ENCODE measurements around the gene HRH3.

The HRH3 gene

DNA sequence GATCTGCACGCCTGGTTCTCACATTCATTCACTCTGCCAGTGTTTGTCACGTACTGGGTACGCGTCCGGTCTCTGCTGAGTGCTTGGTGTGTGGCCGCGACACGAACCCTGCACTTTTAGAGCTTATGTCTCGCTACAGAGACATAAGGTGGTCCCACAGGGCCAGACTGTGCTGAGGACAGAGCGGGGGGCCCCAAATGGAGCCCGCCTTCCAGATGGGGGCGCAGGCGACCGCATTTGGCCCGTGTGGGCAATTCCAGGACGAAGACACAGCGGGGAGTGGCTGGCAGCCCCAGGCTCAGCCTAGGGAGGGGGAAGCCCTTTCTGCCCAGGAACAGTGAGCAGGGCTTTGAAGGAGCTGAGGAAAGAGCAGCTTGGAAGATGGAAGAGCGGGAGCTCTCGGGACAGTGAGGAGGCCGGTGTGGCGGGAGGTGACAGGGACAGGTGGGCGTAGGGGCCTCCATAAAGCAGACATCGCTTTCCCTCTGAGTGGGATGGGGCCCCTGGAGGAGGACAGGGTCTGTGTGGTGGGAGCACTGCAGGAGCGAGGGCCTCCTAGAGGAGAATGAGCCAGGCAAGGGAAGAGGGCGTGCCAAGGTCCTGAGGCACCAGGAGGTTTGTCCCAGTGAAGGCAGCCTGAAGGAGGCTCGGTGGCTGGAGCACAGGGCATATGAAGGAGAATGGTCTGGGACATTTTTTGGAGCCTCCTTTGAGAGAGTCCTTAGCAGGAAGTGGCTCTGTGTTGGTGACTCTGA, 45.0 kb downstream of the HRH3 start:
- no peak for DNase-seq (ENCODE audit: low read depth)

DNA sequence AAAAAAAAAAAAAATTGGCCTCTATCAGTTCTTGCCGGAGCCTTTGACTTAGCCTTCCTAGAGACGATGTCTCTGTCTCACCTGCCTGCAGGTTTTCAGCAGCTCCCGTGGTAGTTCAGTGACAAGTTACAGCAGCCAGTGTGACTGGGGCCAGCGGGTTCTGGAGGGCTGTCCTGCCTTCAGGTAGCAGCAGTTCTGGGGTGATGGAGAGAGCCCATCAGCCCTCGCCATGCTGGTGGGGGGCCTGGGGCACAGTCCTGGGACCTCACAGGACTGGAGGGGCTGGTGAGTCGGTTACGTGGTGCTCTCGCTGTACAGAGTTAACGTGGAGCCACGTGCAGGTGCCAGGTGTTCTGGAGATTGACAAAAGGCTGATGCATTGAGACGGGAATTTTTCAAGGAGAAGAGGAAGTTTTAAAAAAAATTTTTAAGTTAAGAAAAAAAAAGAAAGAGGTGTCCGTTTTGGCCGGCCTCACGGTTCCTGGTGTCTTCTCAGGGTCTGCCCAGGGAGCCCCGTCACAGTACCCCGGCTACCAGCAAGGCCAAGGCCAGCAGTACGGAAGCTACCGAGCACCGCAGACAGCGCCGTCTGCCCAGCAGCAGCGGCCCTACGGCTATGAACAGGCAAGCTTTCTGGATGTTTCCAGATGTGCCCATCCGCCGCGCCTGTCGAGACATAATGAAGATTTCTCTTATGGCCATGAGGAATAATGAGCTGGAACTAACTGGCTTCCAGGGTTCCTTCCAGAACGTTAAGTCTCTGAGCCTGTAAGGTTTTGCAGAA, 45.9 kb downstream of the HRH3 start:
- DNase-seq (ENCODE audit: low read depth): no peak

DNA sequence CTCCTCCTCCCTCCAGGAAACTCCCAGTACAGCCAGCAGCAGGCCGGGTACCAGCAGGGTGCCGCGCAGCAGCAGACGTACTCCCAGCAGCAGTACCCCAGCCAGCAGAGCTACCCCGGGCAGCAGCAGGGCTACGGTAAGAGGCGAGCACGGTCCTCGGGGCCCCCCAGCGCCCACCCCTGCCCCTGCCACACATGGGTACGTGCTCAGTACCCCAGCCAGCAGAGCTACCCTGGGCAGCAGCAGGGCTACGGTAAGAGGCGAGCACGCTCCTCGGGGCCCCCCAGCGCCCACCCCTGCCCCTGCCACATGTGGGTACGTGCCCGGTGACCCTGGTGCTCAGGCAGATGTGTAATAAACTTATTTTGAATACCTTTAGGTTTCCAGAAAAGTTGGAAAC, 47.4 kb downstream of the HRH3 start:
- no peak for DNase-seq (ENCODE audit: low read depth)

DNA sequence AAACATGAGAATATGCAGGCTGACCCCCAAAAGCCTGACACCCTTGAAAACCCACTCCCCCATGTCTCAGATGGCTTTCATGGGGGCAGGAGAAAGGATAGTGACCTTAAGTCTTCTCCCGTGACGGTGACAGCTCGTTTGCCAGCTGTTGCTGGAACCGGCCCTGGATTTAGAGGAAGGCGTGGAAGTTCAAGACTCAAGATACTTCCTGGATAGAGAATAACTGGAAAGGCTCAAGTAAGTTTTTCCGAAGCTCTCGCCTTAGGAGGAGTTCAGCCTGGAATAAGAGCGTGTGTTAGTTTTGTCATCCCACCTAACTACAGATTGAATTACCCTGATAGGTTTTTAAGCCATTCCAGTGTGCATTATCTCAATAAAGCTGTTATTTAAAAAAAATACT, 48.8 kb downstream of the HRH3 start:
- no peak for DNase-seq (ENCODE audit: low read depth)

DNA sequence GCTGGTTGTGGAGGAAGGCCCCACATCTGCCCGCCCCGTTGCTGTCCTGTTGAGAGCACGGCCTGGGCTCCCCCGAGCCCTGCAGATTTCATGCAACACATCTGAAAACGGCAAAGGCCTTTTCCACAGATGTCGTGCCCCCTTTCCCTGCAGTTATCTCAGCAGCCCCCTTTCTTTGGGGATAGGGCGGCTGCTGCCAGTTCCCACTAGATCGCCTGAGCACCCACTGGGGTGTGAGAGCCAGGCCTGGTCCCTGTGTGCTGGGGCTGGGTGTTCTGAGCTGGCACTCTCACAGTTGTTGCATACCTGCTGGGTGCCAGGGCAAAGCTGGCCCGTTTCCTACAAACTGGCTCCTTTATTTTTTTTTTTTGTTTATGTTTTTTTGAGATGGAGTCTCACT, 49.5 kb downstream of the HRH3 start:
- DNase-seq (ENCODE audit: low read depth): no peak

DNA sequence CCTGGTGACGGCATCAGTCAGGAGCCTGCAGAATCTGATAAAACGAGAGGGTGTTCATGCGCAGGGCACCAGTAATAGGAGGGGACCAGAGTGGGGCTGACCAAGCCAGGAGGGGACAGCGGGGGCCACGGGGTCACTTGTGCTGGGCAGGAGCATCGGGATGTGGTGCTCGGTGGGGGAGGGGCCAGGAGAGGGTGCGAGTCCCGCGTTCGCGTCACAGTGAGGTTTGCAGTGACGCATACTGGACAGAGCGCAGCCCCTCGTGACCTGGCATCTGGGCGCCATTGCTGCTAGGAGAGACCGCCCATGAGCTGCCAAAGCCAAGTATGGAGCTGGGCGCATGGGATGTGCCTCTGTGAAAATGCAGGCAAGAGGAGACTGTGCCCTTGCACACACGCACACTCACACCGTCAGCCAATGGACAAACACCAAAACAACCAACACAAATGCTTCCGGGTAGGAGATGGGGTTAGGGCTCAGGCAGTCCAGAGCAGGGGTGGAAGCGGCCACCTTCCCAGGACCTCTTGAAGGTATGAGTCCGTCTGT, 51.1 kb downstream of the HRH3 start:
- DNase-seq (ENCODE audit: low read depth): no peak

DNA sequence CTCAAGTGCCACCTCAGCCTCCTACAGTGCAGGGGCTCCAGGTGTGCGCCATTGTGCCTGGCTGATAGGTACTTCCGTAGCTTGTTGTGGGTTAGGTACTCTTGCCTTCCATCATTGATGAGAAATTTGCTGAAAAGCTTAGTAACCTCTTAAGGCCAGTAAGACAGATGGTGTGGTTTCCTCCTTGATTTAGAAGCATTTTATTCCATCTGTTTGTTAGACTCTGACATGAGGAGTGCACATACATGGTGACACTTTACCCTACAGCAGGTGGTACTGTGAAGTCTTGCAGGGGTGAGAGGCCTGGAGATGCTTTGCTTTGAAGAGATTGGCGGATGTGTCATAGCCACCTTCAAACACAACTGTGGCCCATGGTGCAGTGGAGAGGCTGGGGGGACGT, 52.0 kb downstream of the HRH3 start:
- DNase-seq (ENCODE audit: low read depth): no peak

DNA sequence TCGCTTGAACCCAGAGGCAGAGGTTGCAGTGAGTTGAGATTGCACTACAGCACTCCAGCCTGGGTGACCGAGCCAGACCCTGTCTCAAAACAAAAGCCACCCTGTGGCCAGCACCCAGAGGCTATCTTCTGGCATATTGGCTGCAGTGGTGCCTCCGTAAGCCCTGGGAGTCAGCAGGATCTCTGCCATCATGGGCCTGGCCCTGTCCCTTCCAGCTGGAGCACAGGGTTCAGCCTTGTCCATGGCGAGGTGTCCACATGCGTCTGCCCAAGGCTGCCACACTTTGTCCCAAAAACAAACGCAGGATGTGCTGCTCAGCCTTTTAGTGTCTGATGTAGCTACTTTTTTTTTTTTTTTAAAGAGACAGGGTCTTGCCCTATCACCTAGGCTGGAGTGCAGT, 52.6 kb downstream of the HRH3 start:
- no peak for DNase-seq (ENCODE audit: low read depth)

DNA sequence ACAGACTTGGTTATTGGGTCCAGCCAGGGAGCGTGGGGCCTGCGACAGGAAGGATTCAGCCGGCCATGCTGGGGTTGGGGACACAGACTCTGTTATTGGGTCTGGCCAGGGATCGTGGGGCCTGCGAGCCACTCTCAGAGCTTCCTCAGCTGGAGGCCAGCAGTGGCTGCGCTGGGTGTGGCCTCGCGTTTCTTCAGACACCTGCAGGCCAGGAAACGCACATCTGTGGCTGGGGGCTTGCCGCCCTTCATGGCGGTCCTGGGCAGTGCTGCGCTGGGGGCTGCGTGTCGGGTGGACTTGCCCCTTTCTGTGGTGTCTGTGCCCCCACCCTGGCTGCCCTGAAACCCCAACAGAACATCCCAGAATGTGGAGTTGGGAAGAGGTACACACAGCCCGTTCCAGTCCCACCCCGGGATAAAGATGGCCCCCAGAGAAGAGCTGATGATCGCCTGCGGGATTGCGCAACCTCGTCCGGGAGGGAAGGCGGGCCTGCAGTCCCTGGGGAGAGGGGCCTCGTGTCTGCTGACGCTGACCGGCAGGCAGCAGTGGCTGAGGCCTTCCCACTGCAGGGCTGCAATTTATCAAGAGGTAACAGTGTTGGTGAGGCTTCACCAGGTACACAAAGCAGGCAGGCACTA, 54.2 kb downstream of the HRH3 start:
- DNase-seq (ENCODE audit: low read depth): no peak
